Measurements from ENCODE around the gene DDTL. TPM values are rescaled to one million over a fixed set of nuclear protein-coding genes. Genes with fewer than 3 reads are reported as not detected.
A peak's percentile ranks its signal among the peaks of the same experiment; 100 is the strongest.
"Not testable (repeated sequence)": the region's sequence is repeated elsewhere in the genome, so short reads cannot be mapped to it uniquely, and the experiment has no call there.

Gene DDTL
- total RNA-seq, 1 donor from 2014 or later, result not detected

GRCh38 chr22:23956301-23956900 is 10.3 kb upstream of the DDTL start:
- not testable (repeated sequence) for H3K36me3 Mint-ChIP-seq (ENCODE audit: low read depth); H3K27me3 Mint-ChIP-seq (ENCODE audit: low read depth); H3K9me3 Mint-ChIP-seq; H3K27ac Mint-ChIP-seq (ENCODE audit: unreplicated experiment); H3K4me3 Mint-ChIP-seq; H3K4me1 Mint-ChIP-seq
- peak; percentile 86 for DNase-seq (ENCODE audit: low read depth, low spot score)
- TF ChIP-seq CTCF (conservative IDR thresholded peaks at IDR 0.05), result peak; percentile 83

GRCh38 chr22:23961084-23961771 is 5.5 kb upstream of the DDTL start, which contains the start of gene GSTT2B:
GSTT2B (minus strand) TSS chr22:23961195; CDS start chr22:23961131, 64 bp downstream.
- not testable (repeated sequence) for H3K36me3 Mint-ChIP-seq (ENCODE audit: low read depth); H3K4me1 Mint-ChIP-seq; H3K9me3 Mint-ChIP-seq; H3K27me3 Mint-ChIP-seq (ENCODE audit: low read depth); H3K4me3 Mint-ChIP-seq; DNase-seq (ENCODE audit: low read depth, low spot score); H3K27ac Mint-ChIP-seq (ENCODE audit: unreplicated experiment)

GRCh38 chr22:23966094-23966493 is 594 bp upstream of the DDTL start:
- H3K36me3 Mint-ChIP-seq (ENCODE audit: low read depth), result peaks cover 14% of the 10 kb centered on the region
- H3K4me1 Mint-ChIP-seq; H3K27me3 Mint-ChIP-seq (ENCODE audit: low read depth); H3K9me3 Mint-ChIP-seq; DNase-seq (ENCODE audit: low read depth, low spot score); H3K4me3 Mint-ChIP-seq; H3K27ac Mint-ChIP-seq (ENCODE audit: unreplicated experiment): not testable (repeated sequence)

GRCh38 chr22:23969071-23969470 is 2.4 kb downstream of the DDTL start:
- Mint-ChIP-seq H3K9me3 (no peaks in the 10 kb centered on the region), H3K27me3 (ENCODE audit: low read depth) (no peaks in the 10 kb centered on the region), H3K27ac (ENCODE audit: unreplicated experiment) (no peak overlapping the region), H3K4me1 (no peaks in the 10 kb centered on the region), H3K4me3 (no peak overlapping the region), H3K36me3 (ENCODE audit: low read depth) (peaks cover 16% of the 10 kb centered on the region)
- no peak for DNase-seq (ENCODE audit: low read depth, low spot score)
- TF ChIP-seq CTCF (conservative IDR thresholded peaks at IDR 0.05), result no peak

- Mint-ChIP-seq H3K4me3 (peak overlapping the region; percentile 31), H3K36me3 (ENCODE audit: low read depth) (peaks cover 16% of the 10 kb centered on the region)
- TF ChIP-seq CTCF (conservative IDR thresholded peaks at IDR 0.05), result no peak
These were observed 3.5 kb downstream of the DDTL start for GRCh38 chr22:23970201-23970641.

GRCh38 chr22:23970816-23971486 is 4.3 kb downstream of the DDTL start:
- no peak for TF ChIP-seq CTCF (conservative IDR thresholded peaks at IDR 0.05)
- Mint-ChIP-seq H3K27ac (ENCODE audit: unreplicated experiment) (no peak overlapping the region), H3K27me3 (ENCODE audit: low read depth) (no peaks in the 10 kb centered on the region), H3K4me3 (peak overlapping the region; percentile 82), H3K36me3 (ENCODE audit: low read depth) (peaks cover 16% of the 10 kb centered on the region), H3K4me1 (no peaks in the 10 kb centered on the region), H3K9me3 (no peaks in the 10 kb centered on the region)
- no peak for DNase-seq (ENCODE audit: low read depth, low spot score)

More at GRCh38 chr22:23970201-23970641, 3.5 kb downstream of the DDTL start:
- Mint-ChIP-seq H3K9me3 (no peaks in the 10 kb centered on the region), H3K4me1 (no peaks in the 10 kb centered on the region), H3K27me3 (ENCODE audit: low read depth) (no peaks in the 10 kb centered on the region), H3K27ac (ENCODE audit: unreplicated experiment) (no peak overlapping the region)
- no peak for DNase-seq (ENCODE audit: low read depth, low spot score)

GRCh38 chr22:23971927-23972326 is 5.2 kb downstream of the DDTL start:
- DNase-seq (ENCODE audit: low read depth, low spot score); H3K4me1 Mint-ChIP-seq; H3K27ac Mint-ChIP-seq (ENCODE audit: unreplicated experiment); H3K9me3 Mint-ChIP-seq; H3K27me3 Mint-ChIP-seq (ENCODE audit: low read depth): not testable (repeated sequence)
- peaks cover 16% of the 10 kb centered on the region for H3K36me3 Mint-ChIP-seq (ENCODE audit: low read depth)
- H3K4me3 Mint-ChIP-seq, result peak overlapping the region; percentile 82

- H3K4me1 Mint-ChIP-seq; H3K4me3 Mint-ChIP-seq; H3K9me3 Mint-ChIP-seq; DNase-seq (ENCODE audit: low read depth, low spot score); H3K27me3 Mint-ChIP-seq (ENCODE audit: low read depth); H3K27ac Mint-ChIP-seq (ENCODE audit: unreplicated experiment): not testable (repeated sequence)
- peaks cover 12% of the 10 kb centered on the region for H3K36me3 Mint-ChIP-seq (ENCODE audit: low read depth)
These were observed 7.7 kb downstream of the DDTL start, which contains the start of gene DDT for GRCh38 chr22:23974345-23974744. DDT (minus strand) TSS chr22:23974441; CDS start chr22:23974414, 27 bp downstream.
